Measurements from ENCODE around the gene PCDHGA3. TPM values are rescaled to one million over a fixed set of nuclear protein-coding genes. Genes with fewer than 3 reads are reported as not detected.
"Not testable (repeated sequence)": the region's sequence is repeated elsewhere in the genome, so short reads cannot be mapped to it uniquely, and the experiment has no call there.

Gene PCDHGA3
- total and polyA plus RNA-seq, 2 experiments from 2014 or later = not detected

DNA sequence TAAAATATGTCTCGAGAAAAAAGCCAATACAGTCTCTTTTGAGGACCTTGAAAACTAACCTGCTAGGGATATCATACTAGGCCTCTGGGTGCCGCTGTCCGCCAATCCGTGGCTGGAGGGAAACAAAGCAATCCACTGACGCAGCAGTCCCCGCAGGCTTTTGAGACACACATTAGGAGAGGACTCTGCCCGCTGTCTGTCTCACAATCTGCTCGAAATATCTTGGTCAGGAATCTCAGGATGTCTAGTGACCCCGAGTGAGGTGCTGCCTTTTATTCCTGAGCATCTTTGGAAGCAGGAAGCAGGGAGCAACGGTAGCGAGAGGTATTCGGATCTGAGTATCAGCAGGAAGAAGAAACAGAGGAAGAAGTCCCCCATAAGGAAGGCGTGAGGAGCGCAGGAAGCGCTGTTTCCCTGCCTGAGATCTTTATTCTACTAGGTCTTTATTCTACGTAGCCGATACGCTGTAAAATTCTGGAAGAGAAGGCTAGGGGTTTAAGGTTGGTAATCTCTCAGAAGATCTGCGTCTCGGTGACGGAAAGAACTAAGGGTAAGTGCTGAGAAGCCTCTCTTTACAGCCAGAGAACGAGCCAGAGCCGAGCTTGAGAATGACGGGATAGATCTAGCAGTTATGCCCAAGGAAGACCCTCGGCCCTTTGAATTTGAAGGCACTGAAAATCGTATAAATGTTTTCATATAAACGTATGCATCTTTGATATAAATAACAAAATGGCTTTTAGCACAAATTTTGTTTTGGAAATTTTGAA is 17.4 kb upstream of the PCDHGA3 start:
- H3K9me2 ChIP-seq (replicated peaks; ENCODE audit: insufficient read depth) = no peaks in the 10 kb centered on the region
- no peaks in the 10 kb centered on the region for H3K36me3 ChIP-seq (replicated peaks; ENCODE audit: insufficient read depth, low read depth)
- WGBS (ENCODE audit: low lambda C conversion rate, missing lambda C conversion rate) = 52% methylated on average over 27 of the region's 27 CpGs
- peak; percentile 11 for DNase-seq (ENCODE audit: low spot score)
- no peaks in the 10 kb centered on the region for H4K20me1 ChIP-seq (ENCODE audit: insufficient read depth, poor library complexity, severe bottlenecking)
- no peak for TF ChIP-seq EZH2 (IDR thresholded peaks at IDR 0.05; ENCODE audit: borderline replicate concordance)
- TF ChIP-seq CTCF (IDR thresholded peaks at IDR 0.05; ENCODE audit: poor library complexity) = peak; percentile 9
- no peak for TF ChIP-seq EZH2phosphoT487 (IDR thresholded peaks at IDR 0.05; ENCODE audit: low read depth, severe bottlenecking, unreplicated experiment)
- H3K27me3 ChIP-seq = no peaks in the 10 kb centered on the region
- no peaks in the 10 kb centered on the region for H3K79me2 ChIP-seq
- H3K4me3 ChIP-seq = no peak overlapping the region
- no peak overlapping the region for H2AFZ ChIP-seq
- H3K9me3 ChIP-seq (ENCODE audit: low read depth) = peaks cover 11% of the 10 kb centered on the region
- H3K27ac ChIP-seq = no peak overlapping the region
- no peaks in the 10 kb centered on the region for H3K4me1 ChIP-seq (ENCODE audit: insufficient read depth)
- no peak overlapping the region for H3K4me2 ChIP-seq

- 89% methylated on average over 8 of the region's 8 CpGs for WGBS (ENCODE audit: low lambda C conversion rate, missing lambda C conversion rate)
- Histone ChIP-seq H3K79me2 (no peaks in the 10 kb centered on the region), H3K9me3 (ENCODE audit: low read depth) (peaks cover 3% of the 10 kb centered on the region), H3K27ac (no peak overlapping the region), H3K36me3 (replicated peaks; ENCODE audit: insufficient read depth, low read depth) (no peaks in the 10 kb centered on the region), H3K9me2 (replicated peaks; ENCODE audit: insufficient read depth) (no peaks in the 10 kb centered on the region), H2AFZ (no peak overlapping the region), H3K4me3 (no peak overlapping the region), H3K4me1 (ENCODE audit: insufficient read depth) (no peaks in the 10 kb centered on the region), H3K4me2 (no peak overlapping the region), H4K20me1 (ENCODE audit: insufficient read depth, poor library complexity, severe bottlenecking) (no peaks in the 10 kb centered on the region), H3K27me3 (no peaks in the 10 kb centered on the region)
- TF ChIP-seq EZH2phosphoT487 (IDR thresholded peaks at IDR 0.05; ENCODE audit: low read depth, severe bottlenecking, unreplicated experiment) (no peak), CTCF (IDR thresholded peaks at IDR 0.05; ENCODE audit: poor library complexity) (no peak), EZH2 (IDR thresholded peaks at IDR 0.05; ENCODE audit: borderline replicate concordance) (no peak)
- no peak for DNase-seq (ENCODE audit: low spot score)
Observed at GRCh38 chr5:141328231-141328630, 15.4 kb upstream of the PCDHGA3 start.

- Histone ChIP-seq H3K9me3 (ENCODE audit: low read depth) (peaks cover 3% of the 10 kb centered on the region), H3K4me1 (ENCODE audit: insufficient read depth) (no peaks in the 10 kb centered on the region), H2AFZ (no peak within 1 kb of the TSS), H3K27me3 (no peaks in the 10 kb centered on the region), H4K20me1 (ENCODE audit: insufficient read depth, poor library complexity, severe bottlenecking) (no peaks in the 10 kb centered on the region), H3K9me2 (replicated peaks; ENCODE audit: insufficient read depth) (no peaks in the 10 kb centered on the region), H3K27ac (no peak within 1 kb of the TSS), H3K79me2 (no peaks in the 10 kb centered on the region), H3K36me3 (replicated peaks; ENCODE audit: insufficient read depth, low read depth) (no peaks in the 10 kb centered on the region), H3K4me2 (no peak within 1 kb of the TSS), H3K4me3 (no peak within 1 kb of the TSS)
- WGBS (ENCODE audit: low lambda C conversion rate, missing lambda C conversion rate) = 88% methylated on average over 21 of the region's 21 CpGs
- no peak for DNase-seq (ENCODE audit: low spot score)
- no peak for TF ChIP-seq EZH2phosphoT487 (IDR thresholded peaks at IDR 0.05; ENCODE audit: low read depth, severe bottlenecking, unreplicated experiment)
- no peak for TF ChIP-seq CTCF (IDR thresholded peaks at IDR 0.05; ENCODE audit: poor library complexity)
- TF ChIP-seq EZH2 (IDR thresholded peaks at IDR 0.05; ENCODE audit: borderline replicate concordance) = no peak
Observed at GRCh38 chr5:141330299-141331080, 13.1 kb upstream of the PCDHGA3 start, which contains the start of gene PCDHGA1. Gene PCDHGA1, plus strand, starts transcription at chr5:141330514.

- H3K4me2 ChIP-seq = not testable (repeated sequence)
- WGBS (ENCODE audit: low lambda C conversion rate, missing lambda C conversion rate) = 98% methylated on average over 38 of the region's 39 CpGs
Observed at GRCh38 chr5:141332571-141332970, 11.1 kb upstream of the PCDHGA3 start.

More at GRCh38 chr5:141332571-141332970, 11.1 kb upstream of the PCDHGA3 start:
- H3K9me3 ChIP-seq (ENCODE audit: low read depth); H3K4me1 ChIP-seq (ENCODE audit: insufficient read depth); H2AFZ ChIP-seq; DNase-seq (ENCODE audit: low spot score); H3K9me2 ChIP-seq (replicated peaks; ENCODE audit: insufficient read depth); H4K20me1 ChIP-seq (ENCODE audit: insufficient read depth, poor library complexity, severe bottlenecking); H3K27ac ChIP-seq; H3K36me3 ChIP-seq (replicated peaks; ENCODE audit: insufficient read depth, low read depth); H3K27me3 ChIP-seq; H3K4me3 ChIP-seq; H3K79me2 ChIP-seq: not testable (repeated sequence)

All from hepatocyte (in vitro differentiated cells).